GM23338 (cell line): ENCODE results near the gene ITPRIP. TPM values are rescaled to one million over a fixed set of nuclear protein-coding genes. Genes with fewer than 3 reads are reported as not detected.

Experiments used
- ATAC-seq: fragments of 200-7000 bp; cut with Tn5 transposase; 3 replicates; pipeline ENCODE4 v1.9.1; 2020
- DNase-seq: peaks from one replicate; pipeline ENCODE4 v3.0.0-alpha.2; 2015; ENCODE audit warnings: low spot score
- H2AFZ ChIP-seq: fragments of 200-600 bp; sonication (generic); 2 replicates; pipeline ENCODE4 v1.8.0; 2016; ENCODE audit warnings: antibody characterized with exemption, mild to moderate bottlenecking, moderate library complexity
- H3F3A ChIP-seq: fragments of 200-600 bp; sonication (generic); replicated peaks from 2 replicates; pipeline ENCODE4 v1.8.0; 2017; ENCODE audit warnings: antibody characterized with exemption, mixed run types, low read depth
- H3K27ac ChIP-seq: fragments of 200-600 bp; sonication (generic); 2 replicates; pipeline ENCODE4 v1.6.1; 2016; ENCODE audit warnings: low read depth
- H3K27me3 ChIP-seq: fragments of 200-600 bp; sonication (generic); 2 replicates; pipeline ENCODE4 v1.8.0; 2016; ENCODE audit warnings: mild to moderate bottlenecking, mixed run types, moderate library complexity; ENCODE audit not compliant: insufficient read depth
- H3K36me3 ChIP-seq: fragments of 200-600 bp; sonication (generic); 2 replicates; pipeline ENCODE4 v1.8.0; 2016; ENCODE audit warnings: mild to moderate bottlenecking; ENCODE audit not compliant: insufficient read depth
- H3K4me1 ChIP-seq: fragments of 200-600 bp; sonication (generic); 2 replicates; pipeline ENCODE4 v1.8.0; 2016; ENCODE audit warnings: mild to moderate bottlenecking, moderate library complexity; ENCODE audit not compliant: insufficient read depth
- H3K4me2 ChIP-seq: fragments of 200-600 bp; sonication (generic); 2 replicates; pipeline ENCODE4 v1.7.1; 2017; ENCODE audit warnings: mixed run types
- H3K4me3 ChIP-seq: fragments of 200-600 bp; sonication (generic); 2 replicates; pipeline ENCODE4 v1.6.1; 2016; ENCODE audit warnings: mixed run types
- H3K79me2 ChIP-seq: fragments of 200-600 bp; sonication (generic); replicated peaks from 2 replicates; pipeline ENCODE4 v1.8.0; 2017; ENCODE audit warnings: mild to moderate bottlenecking; ENCODE audit not compliant: insufficient read depth
- H3K9me2 ChIP-seq: fragments of 200-600 bp; sonication (generic); 2 replicates; pipeline ENCODE4 v1.8.0; 2017; ENCODE audit not compliant: insufficient read depth
- H4K20me1 ChIP-seq: fragments of 200-600 bp; sonication (generic); replicated peaks from 2 replicates; pipeline ENCODE4 v1.8.0; 2017; ENCODE audit warnings: mild to moderate bottlenecking; ENCODE audit not compliant: insufficient read depth
- H3K27ac Mint-ChIP-seq: 2 replicates; pipeline ENCODE4 v1.8.0; 2020; ENCODE audit warnings: inconsistent platforms, mild to moderate bottlenecking, moderate library complexity, mixed read lengths
- H3K27me3 Mint-ChIP-seq: 3 replicates; pipeline ENCODE4 v1.8.0; 2022; ENCODE audit warnings: low read depth, mild to moderate bottlenecking, moderate library complexity, mixed read lengths, inconsistent platforms; ENCODE audit not compliant: insufficient read depth, poor library complexity
- H3K36me3 Mint-ChIP-seq: 3 replicates; pipeline ENCODE4 v1.8.0; 2021; ENCODE audit warnings: low read depth, mild to moderate bottlenecking, inconsistent platforms, moderate library complexity, mixed read lengths
- H3K4me1 Mint-ChIP-seq: 3 replicates; pipeline ENCODE4 v1.8.0; 2020; ENCODE audit warnings: mild to moderate bottlenecking, inconsistent platforms, mixed read lengths
- H3K4me3 Mint-ChIP-seq: 3 replicates; pipeline ENCODE4 v1.8.0; 2021; ENCODE audit warnings: moderate library complexity, mild to moderate bottlenecking, inconsistent platforms, mixed read lengths
- H3K9me3 Mint-ChIP-seq: 3 replicates; pipeline ENCODE4 v1.8.0; 2020; ENCODE audit warnings: moderate library complexity, mild to moderate bottlenecking, inconsistent platforms, mixed read lengths
- CTCF ChIP-seq, 2 experiments: fragments of 200-600 bp in 1 of 2; sonication (generic) in 1 of 2; conservative IDR thresholded peaks; 2 replicates each; pipeline versions ENCODE4 v1.5.1 to v1.6.1; 2016 to 2017; ENCODE audit warnings: antibody characterized with exemption in 2 of 2, low read depth in 2 of 2, mild to moderate bottlenecking in 2 of 2, moderate library complexity in 1 of 2
- EZH2phosphoT487 ChIP-seq: fragments of 200-600 bp; sonication (generic); IDR thresholded peaks from one replicate; pipeline ENCODE4 v1.8.1; 2018; ENCODE audit warnings: antibody characterized with exemption; ENCODE audit not compliant: unreplicated experiment
- JUNB ChIP-seq: IDR thresholded peaks from one replicate; pipeline ENCODE4 v1.6.1; 2016; ENCODE audit warnings: antibody characterized with exemption; ENCODE audit not compliant: unreplicated experiment
- NANOG ChIP-seq: IDR thresholded peaks from 2 replicates; pipeline ENCODE4 v1.6.1; 2016; ENCODE audit warnings: antibody characterized with exemption, borderline replicate concordance
- POLR2AphosphoS5 ChIP-seq: IDR thresholded peaks from 2 replicates; pipeline ENCODE4 v1.6.1; 2016; ENCODE audit warnings: antibody characterized with exemption, low read depth
- STAT1 ChIP-seq: IDR thresholded peaks from one replicate; pipeline ENCODE4 v1.6.1; 2016; ENCODE audit warnings: antibody characterized with exemption; ENCODE audit not compliant: unreplicated experiment
- ZNF331 ChIP-seq: fragments of 250-450 bp; sonication (Bioruptor Pico); IDR thresholded peaks from 2 replicates; pipeline ENCODE4 v1.5.0; 2020; ENCODE audit warnings: low read depth, mild to moderate bottlenecking, moderate library complexity
- ZNF462 ChIP-seq: fragments of 250-450 bp; sonication (Bioruptor Pico); IDR thresholded peaks from 2 replicates; pipeline ENCODE4 v1.5.0; 2020; ENCODE audit warnings: mild to moderate bottlenecking, moderate library complexity
- polyA plus RNA-seq: library from polyadenylated mRNA; unstranded; fragments of >200 nt; fragmentation: Nextera tagmentation; extraction: Ambion mirVana; gene quantifications from 2 replicates; pipeline ENCODE4 v1.2.1, GENCODE V29; 2016
- total RNA-seq: library from RNA; depleted of rRNA; stranded (reverse); fragments of >200 nt; shearing (Covaris generic); gene quantifications from 2 replicates; pipeline ENCODE4 v1.2.3, GENCODE V29; 2014
- TF ChIP-seq, protein P1 (sequence below): IDR thresholded peaks from one replicate; pipeline ENCODE4 v1.6.1; 2018; ENCODE audit warnings: antibody characterized with exemption; ENCODE audit not compliant: unreplicated experiment

The ITPRIP gene
- total and polyA plus RNA-seq, 2 experiments from 2014 or later: 6.9 to 15.2 TPM

DNA sequence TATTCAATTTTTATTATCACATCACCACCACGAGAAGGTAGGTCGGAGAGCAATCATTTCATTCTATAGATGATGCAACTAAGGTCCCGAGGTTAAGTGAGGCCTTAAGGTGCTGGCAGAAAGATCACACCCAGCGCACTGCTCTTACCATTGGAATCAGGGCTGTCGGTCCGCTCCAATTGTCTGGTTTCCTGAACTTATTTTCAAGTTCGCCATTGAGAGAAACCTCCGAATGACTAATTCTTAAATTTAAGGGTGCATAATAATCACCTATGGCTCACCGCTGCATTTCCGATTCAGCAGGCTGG is 69.9 kb downstream of the ITPRIP start:
- Histone ChIP-seq H4K20me1 (0 out of 2 replicates have a peak, but pooled peaks cover 5% of the 10 kb centered on the region), H3K27me3 (no peaks in the 10 kb centered on the region), H3K36me3 (peaks cover 7% of the 10 kb centered on the region; the same call in 1 of the 2 replicates), H2AFZ (peak overlapping the region; percentile 48; the same call in 1 of the 2 replicates), H3F3A (no peaks in the 10 kb centered on the region), H3K4me1 (peaks cover 5% of the 10 kb centered on the region; the same call in 1 of the 2 replicates), H3K79me2 (peaks cover 53% of the 10 kb centered on the region), H3K27ac (peak overlapping the region; percentile 87), H3K9me2 (no peaks in the 10 kb centered on the region), H3K4me2 (peak overlapping the region; percentile 93), H3K4me3 (peak overlapping the region; percentile 86)
- Mint-ChIP-seq H3K4me3 (peak overlapping the region; percentile 90), H3K36me3 (peaks cover 22% of the 10 kb centered on the region), H3K27me3 (peaks cover 2% of the 10 kb centered on the region), H3K27ac (peak overlapping the region; percentile 97), H3K9me3 (no peaks in the 10 kb centered on the region), H3K4me1 (peaks cover 6% of the 10 kb centered on the region)
- no peak for TF ChIP-seq JUNB
- no peak for TF ChIP-seq CTCF (conservative IDR thresholded peaks at IDR 0.05; ENCODE audit: low read depth in 2 of 2)
- TF ChIP-seq STAT1: no peak
- TF ChIP-seq NANOG: no peak
- no peak for TF ChIP-seq ZNF462
- no peak for TF ChIP-seq EZH2phosphoT487
- no peak for TF ChIP-seq ZNF331
- TF ChIP-seq, protein P1, sequence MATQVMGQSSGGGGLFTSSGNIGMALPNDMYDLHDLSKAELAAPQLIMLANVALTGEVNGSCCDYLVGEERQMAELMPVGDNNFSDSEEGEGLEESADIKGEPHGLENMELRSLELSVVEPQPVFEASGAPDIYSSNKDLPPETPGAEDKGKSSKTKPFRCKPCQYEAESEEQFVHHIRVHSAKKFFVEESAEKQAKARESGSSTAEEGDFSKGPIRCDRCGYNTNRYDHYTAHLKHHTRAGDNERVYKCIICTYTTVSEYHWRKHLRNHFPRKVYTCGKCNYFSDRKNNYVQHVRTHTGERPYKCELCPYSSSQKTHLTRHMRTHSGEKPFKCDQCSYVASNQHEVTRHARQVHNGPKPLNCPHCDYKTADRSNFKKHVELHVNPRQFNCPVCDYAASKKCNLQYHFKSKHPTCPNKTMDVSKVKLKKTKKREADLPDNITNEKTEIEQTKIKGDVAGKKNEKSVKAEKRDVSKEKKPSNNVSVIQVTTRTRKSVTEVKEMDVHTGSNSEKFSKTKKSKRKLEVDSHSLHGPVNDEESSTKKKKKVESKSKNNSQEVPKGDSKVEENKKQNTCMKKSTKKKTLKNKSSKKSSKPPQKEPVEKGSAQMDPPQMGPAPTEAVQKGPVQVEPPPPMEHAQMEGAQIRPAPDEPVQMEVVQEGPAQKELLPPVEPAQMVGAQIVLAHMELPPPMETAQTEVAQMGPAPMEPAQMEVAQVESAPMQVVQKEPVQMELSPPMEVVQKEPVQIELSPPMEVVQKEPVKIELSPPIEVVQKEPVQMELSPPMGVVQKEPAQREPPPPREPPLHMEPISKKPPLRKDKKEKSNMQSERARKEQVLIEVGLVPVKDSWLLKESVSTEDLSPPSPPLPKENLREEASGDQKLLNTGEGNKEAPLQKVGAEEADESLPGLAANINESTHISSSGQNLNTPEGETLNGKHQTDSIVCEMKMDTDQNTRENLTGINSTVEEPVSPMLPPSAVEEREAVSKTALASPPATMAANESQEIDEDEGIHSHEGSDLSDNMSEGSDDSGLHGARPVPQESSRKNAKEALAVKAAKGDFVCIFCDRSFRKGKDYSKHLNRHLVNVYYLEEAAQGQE: no peak
- no peak for TF ChIP-seq POLR2AphosphoS5
- peak; percentile 3; the same call in 2 of the 3 replicates for ATAC-seq
- DNase-seq: no peak
